Mesendoderm (in vitro differentiated cells): ENCODE data around the gene RERE. TPM values are rescaled to one million over a fixed set of nuclear protein-coding genes. Genes with fewer than 3 reads are reported as not detected.

Experiments used
- DNase-seq: peaks from one replicate; pipeline ENCODE4 v3.0.0; 2013
- H2AK5ac ChIP-seq: 2 replicates; pipeline ENCODE4 v1.6.1; 2013; ENCODE audit warnings: low read length, inconsistent platforms
- H2BK120ac ChIP-seq: 2 replicates; pipeline ENCODE4 v1.6.1; 2013; ENCODE audit warnings: low read depth, mild to moderate bottlenecking, low read length, moderate library complexity, mixed read lengths
- H2BK15ac ChIP-seq: replicated peaks from 2 replicates; pipeline ENCODE4 v1.6.1; 2013; ENCODE audit warnings: low read depth, mild to moderate bottlenecking, moderate library complexity
- H2BK5ac ChIP-seq: 2 replicates; pipeline ENCODE4 v1.6.1; 2013; ENCODE audit warnings: low read length, inconsistent platforms
- H3K18ac ChIP-seq: 2 replicates; pipeline ENCODE4 v1.6.1; 2013; ENCODE audit warnings: mild to moderate bottlenecking, low read length, mixed read lengths
- H3K23ac ChIP-seq: one replicate; pipeline ENCODE4 v1.6.1; 2013; ENCODE audit warnings: low read length
- H3K27ac ChIP-seq: 2 replicates; pipeline ENCODE4 v1.5.1; 2013; ENCODE audit warnings: low read depth, mild to moderate bottlenecking, inconsistent platforms, low read length, moderate library complexity
- H3K27me3 ChIP-seq: 2 replicates; pipeline ENCODE4 v1.6.1; 2013; ENCODE audit warnings: low read length, control low read depth, mild to moderate bottlenecking, inconsistent platforms; ENCODE audit not compliant: insufficient read depth, poor library complexity
- H3K36me3 ChIP-seq: 2 replicates; pipeline ENCODE4 v1.6.1; 2013; ENCODE audit warnings: low read length, inconsistent platforms; ENCODE audit not compliant: control insufficient read depth, insufficient read depth
- H3K4ac ChIP-seq: one replicate; pipeline ENCODE4 v1.6.1; 2013; ENCODE audit warnings: low read depth, mild to moderate bottlenecking, low read length, moderate library complexity
- H3K4me1 ChIP-seq: 2 replicates; pipeline ENCODE4 v1.6.1; 2013; ENCODE audit warnings: low read depth, low read length, inconsistent platforms; ENCODE audit not compliant: control insufficient read depth
- H3K4me2 ChIP-seq: 2 replicates; pipeline ENCODE4 v1.6.1; 2013; ENCODE audit warnings: low read length
- H3K4me3 ChIP-seq: 2 replicates; pipeline ENCODE4 v1.5.1; 2013; ENCODE audit warnings: mild to moderate bottlenecking, low read length
- H3K56ac ChIP-seq: one replicate; pipeline ENCODE4 v1.6.1; 2013; ENCODE audit warnings: low read length
- H3K79me1 ChIP-seq: 2 replicates; pipeline ENCODE4 v1.6.1; 2013; ENCODE audit warnings: low read length, inconsistent platforms
- H3K79me2 ChIP-seq: 2 replicates; pipeline ENCODE4 v1.6.1; 2013; ENCODE audit warnings: mild to moderate bottlenecking, low read length; ENCODE audit not compliant: control insufficient read depth, insufficient read depth
- H3K9ac ChIP-seq: 2 replicates; pipeline ENCODE4 v1.6.1; 2013; ENCODE audit warnings: low read length, inconsistent platforms
- H4K5ac ChIP-seq: one replicate; pipeline ENCODE4 v1.6.1; 2013; ENCODE audit warnings: low read length
- H4K8ac ChIP-seq: one replicate; pipeline ENCODE4 v1.6.1; 2013; ENCODE audit warnings: low read depth, mild to moderate bottlenecking, control low read depth, low read length, moderate library complexity
- WGBS: extraction: QIAGEN DNeasy Blood & Tissue Kit; methylation state at CpG from one replicate; pipeline ENCODE4 v1.1.7; 2013; ENCODE audit warnings: low lambda C conversion rate, missing lambda C conversion rate; ENCODE audit not compliant: insufficient coverage; ENCODE audit errors: extremely low coverage; 5-methylcytosine and 5-hydroxymethylcytosine counted together
- polyA plus RNA-seq, 2 experiments: library from polyadenylated mRNA; stranded (reverse); fragments of 200-250 nt; gene quantifications; one replicate each; pipeline ENCODE4 v1.2.3, GENCODE V29; 2013

The RERE gene
- polyA plus RNA-seq (2013, experiment 1 of 2) = 55.4 TPM
- polyA plus RNA-seq (2013, experiment 2 of 2) = 60.2 TPM

- Histone ChIP-seq H2AK5ac (no peak within 1 kb of the TSS), H3K4me3 (peak within 1 kb of the TSS; percentile 97), H4K8ac (no peak within 1 kb of the TSS), H2BK5ac (peak within 1 kb of the TSS; percentile 65), H3K79me1 (peaks cover 2% of the 10 kb centered on the region), H3K27me3 (no peaks in the 10 kb centered on the region), H3K4ac (peak within 1 kb of the TSS; percentile 85), H3K27ac (peak within 1 kb of the TSS; percentile 96), H2BK15ac (peak within 1 kb of the TSS; percentile 38), H4K5ac (no peak within 1 kb of the TSS), H3K4me2 (peak within 1 kb of the TSS; percentile 90), H3K9ac (peak within 1 kb of the TSS; percentile 98), H3K23ac (peak within 1 kb of the TSS; percentile 99), H3K56ac (peak within 1 kb of the TSS; percentile 98), H3K79me2 (peaks cover 32% of the 10 kb centered on the region), H3K36me3 (no peaks in the 10 kb centered on the region), H3K18ac (peak within 1 kb of the TSS; percentile 90), H3K4me1 (peaks cover 8% of the 10 kb centered on the region), H2BK120ac (peak within 1 kb of the TSS; percentile 67)
- peak; percentile 96 for DNase-seq
- WGBS = no CpG with 5 or more reads among the region's 82 CpGs
Observed at GRCh38 chr1:8817412-8818324, at the start of gene RERE. RERE (minus strand) TSS chr1:8817640.

GRCh38 chr1:8866792-8867415 is 49.5 kb upstream of the RERE start:
- Histone ChIP-seq H3K9ac (no peak overlapping the region), H2BK120ac (no peak overlapping the region), H3K27me3 (no peaks in the 10 kb centered on the region), H3K36me3 (peaks cover 74% of the 10 kb centered on the region), H4K8ac (no peak overlapping the region), H3K23ac (no peak overlapping the region), H3K4ac (no peak overlapping the region), H3K27ac (no peak overlapping the region), H3K4me2 (no peak overlapping the region), H2BK5ac (no peak overlapping the region), H3K18ac (no peak overlapping the region), H3K4me3 (no peak overlapping the region), H3K79me1 (peaks cover 39% of the 10 kb centered on the region), H4K5ac (no peak overlapping the region), H2AK5ac (no peak overlapping the region), H3K4me1 (peaks cover under 1% of the 10 kb centered on the region), H2BK15ac (no peak overlapping the region), H3K56ac (no peak overlapping the region), H3K79me2 (peaks cover 26% of the 10 kb centered on the region)
- WGBS = no CpG with 5 or more reads among the region's 11 CpGs
- no peak for DNase-seq

- Histone ChIP-seq H2BK5ac (no peak overlapping the region), H4K8ac (no peak overlapping the region), H2BK15ac (no peak overlapping the region), H3K9ac (no peak overlapping the region), H3K23ac (no peak overlapping the region), H2AK5ac (no peak overlapping the region), H3K4ac (no peak overlapping the region), H3K27ac (no peak overlapping the region), H3K56ac (no peak overlapping the region), H2BK120ac (no peak overlapping the region), H3K4me1 (no peaks in the 10 kb centered on the region), H3K4me3 (no peak overlapping the region), H3K36me3 (peaks cover 71% of the 10 kb centered on the region), H3K27me3 (no peaks in the 10 kb centered on the region), H3K79me2 (peaks cover 20% of the 10 kb centered on the region), H3K79me1 (peaks cover 36% of the 10 kb centered on the region), H4K5ac (no peak overlapping the region), H3K4me2 (no peak overlapping the region), H3K18ac (no peak overlapping the region)
- no CpG with 5 or more reads among the region's 10 CpGs for WGBS
- no peak for DNase-seq
Observed at GRCh38 chr1:8866173-8866791, 48.8 kb upstream of the RERE start.

GRCh38 chr1:8864713-8865344 is 47.4 kb upstream of the RERE start:
- no peak for DNase-seq
- WGBS = no CpG with 5 or more reads among the region's 6 CpGs
- Histone ChIP-seq H3K23ac (no peak overlapping the region), H3K4me2 (no peak overlapping the region), H3K9ac (no peak overlapping the region), H3K4me3 (no peak overlapping the region), H3K27me3 (no peaks in the 10 kb centered on the region), H4K8ac (no peak overlapping the region), H3K4me1 (no peaks in the 10 kb centered on the region), H3K36me3 (peaks cover 70% of the 10 kb centered on the region), H3K27ac (no peak overlapping the region), H2BK120ac (no peak overlapping the region), H4K5ac (no peak overlapping the region), H2AK5ac (no peak overlapping the region), H3K79me2 (peaks cover 7% of the 10 kb centered on the region), H3K56ac (no peak overlapping the region), H2BK15ac (no peak overlapping the region), H3K4ac (no peak overlapping the region), H3K79me1 (peaks cover 23% of the 10 kb centered on the region), H3K18ac (no peak overlapping the region), H2BK5ac (no peak overlapping the region)

GRCh38 chr1:8863794-8864233 is 46.4 kb upstream of the RERE start:
- peak overlapping the region; percentile 4 for H3K27ac ChIP-seq
- no peak overlapping the region for H2AK5ac ChIP-seq
- no peaks in the 10 kb centered on the region for H3K4me1 ChIP-seq
- H3K23ac ChIP-seq = no peak overlapping the region
- H3K79me2 ChIP-seq = peaks cover 3% of the 10 kb centered on the region
- no peak overlapping the region for H4K5ac ChIP-seq
- no peak overlapping the region for H2BK15ac ChIP-seq
- H3K18ac ChIP-seq = no peak overlapping the region
- H3K9ac ChIP-seq = no peak overlapping the region
- no peaks in the 10 kb centered on the region for H3K27me3 ChIP-seq
- H3K36me3 ChIP-seq = peaks cover 71% of the 10 kb centered on the region
- no peak for DNase-seq
- no peak overlapping the region for H3K4me3 ChIP-seq
- H3K79me1 ChIP-seq = peaks cover 19% of the 10 kb centered on the region
- no peak overlapping the region for H3K4me2 ChIP-seq
- H3K56ac ChIP-seq = no peak overlapping the region
- H4K8ac ChIP-seq = no peak overlapping the region
- H2BK5ac ChIP-seq = no peak overlapping the region
- H2BK120ac ChIP-seq = no peak overlapping the region
- H3K4ac ChIP-seq = no peak overlapping the region
- no CpG with 5 or more reads among the region's 13 CpGs for WGBS
